Measurements from ENCODE around the gene DGKB. TPM values are rescaled to one million over a fixed set of nuclear protein-coding genes. Genes with fewer than 3 reads are reported as not detected.

The DGKB gene
- total RNA-seq, 1 experiment from 2014 or later: 1.9 TPM

GRCh38 chr7:14600766-14601367, 301.7 kb downstream of the DGKB start (continued):
- TF ChIP-seq, protein P1, sequence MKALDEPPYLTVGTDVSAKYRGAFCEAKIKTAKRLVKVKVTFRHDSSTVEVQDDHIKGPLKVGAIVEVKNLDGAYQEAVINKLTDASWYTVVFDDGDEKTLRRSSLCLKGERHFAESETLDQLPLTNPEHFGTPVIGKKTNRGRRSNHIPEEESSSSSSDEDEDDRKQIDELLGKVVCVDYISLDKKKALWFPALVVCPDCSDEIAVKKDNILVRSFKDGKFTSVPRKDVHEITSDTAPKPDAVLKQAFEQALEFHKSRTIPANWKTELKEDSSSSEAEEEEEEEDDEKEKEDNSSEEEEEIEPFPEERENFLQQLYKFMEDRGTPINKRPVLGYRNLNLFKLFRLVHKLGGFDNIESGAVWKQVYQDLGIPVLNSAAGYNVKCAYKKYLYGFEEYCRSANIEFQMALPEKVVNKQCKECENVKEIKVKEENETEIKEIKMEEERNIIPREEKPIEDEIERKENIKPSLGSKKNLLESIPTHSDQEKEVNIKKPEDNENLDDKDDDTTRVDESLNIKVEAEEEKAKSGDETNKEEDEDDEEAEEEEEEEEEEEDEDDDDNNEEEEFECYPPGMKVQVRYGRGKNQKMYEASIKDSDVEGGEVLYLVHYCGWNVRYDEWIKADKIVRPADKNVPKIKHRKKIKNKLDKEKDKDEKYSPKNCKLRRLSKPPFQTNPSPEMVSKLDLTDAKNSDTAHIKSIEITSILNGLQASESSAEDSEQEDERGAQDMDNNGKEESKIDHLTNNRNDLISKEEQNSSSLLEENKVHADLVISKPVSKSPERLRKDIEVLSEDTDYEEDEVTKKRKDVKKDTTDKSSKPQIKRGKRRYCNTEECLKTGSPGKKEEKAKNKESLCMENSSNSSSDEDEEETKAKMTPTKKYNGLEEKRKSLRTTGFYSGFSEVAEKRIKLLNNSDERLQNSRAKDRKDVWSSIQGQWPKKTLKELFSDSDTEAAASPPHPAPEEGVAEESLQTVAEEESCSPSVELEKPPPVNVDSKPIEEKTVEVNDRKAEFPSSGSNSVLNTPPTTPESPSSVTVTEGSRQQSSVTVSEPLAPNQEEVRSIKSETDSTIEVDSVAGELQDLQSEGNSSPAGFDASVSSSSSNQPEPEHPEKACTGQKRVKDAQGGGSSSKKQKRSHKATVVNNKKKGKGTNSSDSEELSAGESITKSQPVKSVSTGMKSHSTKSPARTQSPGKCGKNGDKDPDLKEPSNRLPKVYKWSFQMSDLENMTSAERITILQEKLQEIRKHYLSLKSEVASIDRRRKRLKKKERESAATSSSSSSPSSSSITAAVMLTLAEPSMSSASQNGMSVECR (CRISPR knock-in tag; IDR thresholded peaks at IDR 0.05; ENCODE audit: borderline replicate concordance): no peak
- TF ChIP-seq SP1 (CRISPR knock-in tag; conservative IDR thresholded peaks at IDR 0.05): no peak
- TF ChIP-seq, protein P2, sequence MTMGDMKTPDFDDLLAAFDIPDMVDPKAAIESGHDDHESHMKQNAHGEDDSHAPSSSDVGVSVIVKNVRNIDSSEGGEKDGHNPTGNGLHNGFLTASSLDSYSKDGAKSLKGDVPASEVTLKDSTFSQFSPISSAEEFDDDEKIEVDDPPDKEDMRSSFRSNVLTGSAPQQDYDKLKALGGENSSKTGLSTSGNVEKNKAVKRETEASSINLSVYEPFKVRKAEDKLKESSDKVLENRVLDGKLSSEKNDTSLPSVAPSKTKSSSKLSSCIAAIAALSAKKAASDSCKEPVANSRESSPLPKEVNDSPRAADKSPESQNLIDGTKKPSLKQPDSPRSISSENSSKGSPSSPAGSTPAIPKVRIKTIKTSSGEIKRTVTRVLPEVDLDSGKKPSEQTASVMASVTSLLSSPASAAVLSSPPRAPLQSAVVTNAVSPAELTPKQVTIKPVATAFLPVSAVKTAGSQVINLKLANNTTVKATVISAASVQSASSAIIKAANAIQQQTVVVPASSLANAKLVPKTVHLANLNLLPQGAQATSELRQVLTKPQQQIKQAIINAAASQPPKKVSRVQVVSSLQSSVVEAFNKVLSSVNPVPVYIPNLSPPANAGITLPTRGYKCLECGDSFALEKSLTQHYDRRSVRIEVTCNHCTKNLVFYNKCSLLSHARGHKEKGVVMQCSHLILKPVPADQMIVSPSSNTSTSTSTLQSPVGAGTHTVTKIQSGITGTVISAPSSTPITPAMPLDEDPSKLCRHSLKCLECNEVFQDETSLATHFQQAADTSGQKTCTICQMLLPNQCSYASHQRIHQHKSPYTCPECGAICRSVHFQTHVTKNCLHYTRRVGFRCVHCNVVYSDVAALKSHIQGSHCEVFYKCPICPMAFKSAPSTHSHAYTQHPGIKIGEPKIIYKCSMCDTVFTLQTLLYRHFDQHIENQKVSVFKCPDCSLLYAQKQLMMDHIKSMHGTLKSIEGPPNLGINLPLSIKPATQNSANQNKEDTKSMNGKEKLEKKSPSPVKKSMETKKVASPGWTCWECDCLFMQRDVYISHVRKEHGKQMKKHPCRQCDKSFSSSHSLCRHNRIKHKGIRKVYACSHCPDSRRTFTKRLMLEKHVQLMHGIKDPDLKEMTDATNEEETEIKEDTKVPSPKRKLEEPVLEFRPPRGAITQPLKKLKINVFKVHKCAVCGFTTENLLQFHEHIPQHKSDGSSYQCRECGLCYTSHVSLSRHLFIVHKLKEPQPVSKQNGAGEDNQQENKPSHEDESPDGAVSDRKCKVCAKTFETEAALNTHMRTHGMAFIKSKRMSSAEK (CRISPR knock-in tag; IDR thresholded peaks at IDR 0.05; ENCODE audit: borderline replicate concordance): no peak
- TF ChIP-seq, protein P3, sequence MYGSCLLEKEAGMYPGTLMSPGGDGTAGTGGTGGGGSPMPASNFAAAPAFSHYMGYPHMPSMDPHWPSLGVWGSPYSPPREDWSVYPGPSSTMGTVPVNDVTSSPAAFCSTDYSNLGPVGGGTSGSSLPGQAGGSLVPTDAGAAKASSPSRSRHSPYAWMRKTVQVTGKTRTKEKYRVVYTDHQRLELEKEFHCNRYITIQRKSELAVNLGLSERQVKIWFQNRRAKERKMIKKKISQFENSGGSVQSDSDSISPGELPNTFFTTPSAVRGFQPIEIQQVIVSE (CRISPR knock-in tag; IDR thresholded peaks at IDR 0.05; ENCODE audit: borderline replicate concordance): no peak
- TF ChIP-seq, protein P4, sequence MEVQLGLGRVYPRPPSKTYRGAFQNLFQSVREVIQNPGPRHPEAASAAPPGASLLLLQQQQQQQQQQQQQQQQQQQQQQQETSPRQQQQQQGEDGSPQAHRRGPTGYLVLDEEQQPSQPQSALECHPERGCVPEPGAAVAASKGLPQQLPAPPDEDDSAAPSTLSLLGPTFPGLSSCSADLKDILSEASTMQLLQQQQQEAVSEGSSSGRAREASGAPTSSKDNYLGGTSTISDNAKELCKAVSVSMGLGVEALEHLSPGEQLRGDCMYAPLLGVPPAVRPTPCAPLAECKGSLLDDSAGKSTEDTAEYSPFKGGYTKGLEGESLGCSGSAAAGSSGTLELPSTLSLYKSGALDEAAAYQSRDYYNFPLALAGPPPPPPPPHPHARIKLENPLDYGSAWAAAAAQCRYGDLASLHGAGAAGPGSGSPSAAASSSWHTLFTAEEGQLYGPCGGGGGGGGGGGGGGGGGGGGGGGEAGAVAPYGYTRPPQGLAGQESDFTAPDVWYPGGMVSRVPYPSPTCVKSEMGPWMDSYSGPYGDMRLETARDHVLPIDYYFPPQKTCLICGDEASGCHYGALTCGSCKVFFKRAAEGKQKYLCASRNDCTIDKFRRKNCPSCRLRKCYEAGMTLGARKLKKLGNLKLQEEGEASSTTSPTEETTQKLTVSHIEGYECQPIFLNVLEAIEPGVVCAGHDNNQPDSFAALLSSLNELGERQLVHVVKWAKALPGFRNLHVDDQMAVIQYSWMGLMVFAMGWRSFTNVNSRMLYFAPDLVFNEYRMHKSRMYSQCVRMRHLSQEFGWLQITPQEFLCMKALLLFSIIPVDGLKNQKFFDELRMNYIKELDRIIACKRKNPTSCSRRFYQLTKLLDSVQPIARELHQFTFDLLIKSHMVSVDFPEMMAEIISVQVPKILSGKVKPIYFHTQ (CRISPR knock-in tag; IDR thresholded peaks at IDR 0.05): no peak
- TF ChIP-seq PREB (CRISPR knock-in tag; IDR thresholded peaks at IDR 0.05; ENCODE audit: borderline replicate concordance): no peak
- no peak for TF ChIP-seq KAT7 (CRISPR knock-in tag; IDR thresholded peaks at IDR 0.05; ENCODE audit: borderline replicate concordance)
- TF ChIP-seq SMAD3 (CRISPR knock-in tag; IDR thresholded peaks at IDR 0.05; ENCODE audit: borderline replicate concordance): no peak

DNA sequence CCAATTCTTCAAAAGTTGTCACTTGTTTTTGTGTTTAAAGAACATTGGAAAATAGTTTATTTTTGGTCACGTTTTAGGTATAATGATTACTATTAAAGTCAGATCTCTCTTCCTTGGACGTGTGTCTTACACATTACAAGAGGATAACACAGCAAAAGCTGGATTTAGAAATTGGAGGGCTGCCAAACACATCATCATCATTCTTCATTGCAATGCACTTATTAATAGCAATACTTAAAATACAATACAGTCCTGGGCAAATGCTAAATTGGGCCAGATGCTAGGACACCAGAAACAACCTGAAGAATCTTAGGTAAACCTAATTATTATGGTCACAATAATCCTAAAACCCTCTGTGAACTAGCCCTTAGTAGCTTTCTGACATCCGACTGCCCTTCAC, 303.6 kb downstream of the DGKB start:
- CTCF ChIA-PET: no interaction called here
- Mint-ChIP-seq H3K4me1 (no peaks in the 10 kb centered on the region), H3K4me3 (no peak overlapping the region), H3K27me3 (ENCODE audit: low read depth) (no peaks in the 10 kb centered on the region), H3K36me3 (no peaks in the 10 kb centered on the region), H3K27ac (no peak overlapping the region), H3K9me3 (peaks cover 5% of the 10 kb centered on the region; the same call in 1 of the 2 replicates)
- DNase-seq (ENCODE audit: low spot score) (no peak), ATAC-seq (no peak)
- POLR2A ChIA-PET: no interaction called here
- no peak for TF ChIP-seq CBFB (CRISPR knock-in tag; IDR thresholded peaks at IDR 0.05; ENCODE audit: low read depth)
- no peak for TF ChIP-seq NFATC4 (CRISPR knock-in tag; IDR thresholded peaks at IDR 0.05)
- TF ChIP-seq ZNF671 (CRISPR knock-in tag; IDR thresholded peaks at IDR 0.05): no peak
- no peak for TF ChIP-seq ATF2 (CRISPR knock-in tag; IDR thresholded peaks at IDR 0.05; ENCODE audit: borderline replicate concordance, low read depth)
- no peak for TF ChIP-seq ETV6 (CRISPR knock-in tag; IDR thresholded peaks at IDR 0.05)
- TF ChIP-seq, protein P5, sequence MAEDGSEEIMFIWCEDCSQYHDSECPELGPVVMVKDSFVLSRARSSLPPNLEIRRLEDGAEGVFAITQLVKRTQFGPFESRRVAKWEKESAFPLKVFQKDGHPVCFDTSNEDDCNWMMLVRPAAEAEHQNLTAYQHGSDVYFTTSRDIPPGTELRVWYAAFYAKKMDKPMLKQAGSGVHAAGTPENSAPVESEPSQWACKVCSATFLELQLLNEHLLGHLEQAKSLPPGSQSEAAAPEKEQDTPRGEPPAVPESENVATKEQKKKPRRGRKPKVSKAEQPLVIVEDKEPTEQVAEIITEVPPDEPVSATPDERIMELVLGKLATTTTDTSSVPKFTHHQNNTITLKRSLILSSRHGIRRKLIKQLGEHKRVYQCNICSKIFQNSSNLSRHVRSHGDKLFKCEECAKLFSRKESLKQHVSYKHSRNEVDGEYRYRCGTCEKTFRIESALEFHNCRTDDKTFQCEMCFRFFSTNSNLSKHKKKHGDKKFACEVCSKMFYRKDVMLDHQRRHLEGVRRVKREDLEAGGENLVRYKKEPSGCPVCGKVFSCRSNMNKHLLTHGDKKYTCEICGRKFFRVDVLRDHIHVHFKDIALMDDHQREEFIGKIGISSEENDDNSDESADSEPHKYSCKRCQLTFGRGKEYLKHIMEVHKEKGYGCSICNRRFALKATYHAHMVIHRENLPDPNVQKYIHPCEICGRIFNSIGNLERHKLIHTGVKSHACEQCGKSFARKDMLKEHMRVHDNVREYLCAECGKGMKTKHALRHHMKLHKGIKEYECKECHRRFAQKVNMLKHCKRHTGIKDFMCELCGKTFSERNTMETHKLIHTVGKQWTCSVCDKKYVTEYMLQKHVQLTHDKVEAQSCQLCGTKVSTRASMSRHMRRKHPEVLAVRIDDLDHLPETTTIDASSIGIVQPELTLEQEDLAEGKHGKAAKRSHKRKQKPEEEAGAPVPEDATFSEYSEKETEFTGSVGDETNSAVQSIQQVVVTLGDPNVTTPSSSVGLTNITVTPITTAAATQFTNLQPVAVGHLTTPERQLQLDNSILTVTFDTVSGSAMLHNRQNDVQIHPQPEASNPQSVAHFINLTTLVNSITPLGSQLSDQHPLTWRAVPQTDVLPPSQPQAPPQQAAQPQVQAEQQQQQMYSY (CRISPR knock-in tag; IDR thresholded peaks at IDR 0.05): no peak
